Uterus (tissue), 4 donors: Measurements from ENCODE around the gene FER1L5. TPM values are rescaled to one million over a fixed set of nuclear protein-coding genes. Genes with fewer than 3 reads are reported as not detected.

Source experiments
- DNase-seq, 2 donors: peaks; one replicate each; pipeline ENCODE4 v3.0.0-alpha.2; 2019 to 2020
- H3K27ac ChIP-seq, 2 donors: fragments of 200-600 bp; sonication (generic); 1 replicate in 1 of 2; 2 replicates in 1 of 2; pipeline ENCODE4 v1.5.1; 2016 to 2018
- H3K27me3 ChIP-seq, 2 donors: fragments of 200-600 bp; sonication (generic); one replicate each; pipeline ENCODE4 v1.5.1; 2018 to 2019; ENCODE audit warnings: control low read depth in 1 of 2
- H3K36me3 ChIP-seq, 2 donors: fragments of 200-600 bp; sonication (generic); one replicate each; pipeline ENCODE4 v1.5.1; 2019; ENCODE audit warnings: control low read depth in 1 of 2
- H3K4me1 ChIP-seq, 2 donors: fragments of 200-600 bp; sonication (generic); one replicate each; pipeline ENCODE4 v1.5.1; 2018 to 2019; ENCODE audit warnings: control low read depth in 1 of 2
- H3K4me3 ChIP-seq, 2 donors: fragments of 200-600 bp; sonication (generic); 1 replicate in 1 of 2; 2 replicates in 1 of 2; pipeline ENCODE4 v1.5.1; 2018 to 2019; ENCODE audit warnings: mild to moderate bottlenecking in 1 of 2
- H3K9me3 ChIP-seq, 2 donors: fragments of 200-600 bp; sonication (generic); one replicate each; pipeline ENCODE4 v1.5.1; 2019; ENCODE audit warnings: control low read depth in 1 of 2
- POLR2A ChIP-seq, 2 donors: fragments of 450-650 bp; IDR thresholded peaks; one replicate each; pipeline ENCODE4 v1.6.1; 2016; ENCODE audit warnings: antibody characterized with exemption in 2 of 2, mild to moderate bottlenecking in 1 of 2, moderate library complexity in 1 of 2
- intact Hi-C: fragments of 100-400 bp; cut with DNase I; formaldehyde crosslinking; loops from one replicate; pipeline ENCODE4 v1.15.1; 2023; ENCODE audit warnings: low total_unique reads
- total RNA-seq, 4 donors: library from RNA; depleted of rRNA in 3 of 4; stranded (reverse); fragments of >200 nt in 3 of 4; gene quantifications; one replicate each; pipeline versions ENCODE4 v1.1.0 to v1.2.4, GENCODE V29; 2014 to 2023
- TF ChIP-seq, protein P1 (sequence below), 4 experiments: fragments of 200-600 bp in 2 of 4; fragments of 450-650 bp in 2 of 4; sonication (generic) in 2 of 4; IDR thresholded peaks; one replicate each; pipeline ENCODE4 v1.5.1; 2016 to 2019; ENCODE audit warnings: antibody characterized with exemption in 4 of 4, mild to moderate bottlenecking in 2 of 4, moderate library complexity in 1 of 4
- donor health status: DM: yes; HTN: yes; CAD: no.

Gene FER1L5
- total RNA-seq, 4 donors from 2014 or later: 0.40 to 1.6 TPM; not detected in 2

DNA sequence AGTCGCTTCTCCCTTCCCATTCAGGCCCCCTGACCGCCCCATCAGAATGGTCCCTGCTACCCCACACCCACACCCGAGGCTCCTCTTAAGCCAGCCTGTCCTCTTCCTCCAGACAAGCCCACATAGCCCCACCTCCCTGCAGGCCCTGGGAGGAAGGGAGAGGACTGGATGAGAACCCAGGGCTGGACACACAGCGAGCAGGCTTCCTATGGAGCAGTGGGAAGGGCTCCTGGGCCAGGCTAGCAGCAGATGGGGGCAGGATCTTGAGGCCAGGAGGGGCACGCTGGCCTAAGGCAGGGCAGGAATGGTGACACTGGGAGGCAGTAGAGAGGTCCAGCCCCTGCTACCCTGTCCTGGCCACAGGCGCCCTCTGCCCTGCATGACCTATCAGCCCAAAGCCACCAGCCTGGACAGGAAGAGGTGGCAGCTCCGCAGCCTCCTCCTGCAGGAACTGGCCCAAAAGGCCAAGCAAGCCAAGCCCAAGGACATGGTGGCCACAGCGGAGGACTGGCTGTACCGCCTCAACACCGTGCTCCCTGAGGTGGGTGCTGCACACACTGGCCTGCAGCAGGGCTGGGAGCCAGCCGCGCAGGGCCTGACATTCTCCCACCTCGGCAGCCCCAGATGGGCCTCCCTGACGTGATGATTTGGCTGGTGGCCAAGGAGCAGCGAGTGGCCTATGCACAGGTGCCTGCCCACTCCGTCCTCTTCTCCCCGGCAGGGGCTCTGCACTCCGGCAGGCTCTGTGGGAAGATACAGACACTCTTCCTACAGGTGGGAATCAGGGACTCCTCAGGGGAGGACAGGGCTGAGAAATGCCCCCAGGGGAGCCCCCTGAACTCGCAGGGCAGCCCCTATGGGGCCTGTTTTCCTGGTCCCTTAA lies 43.3 kb downstream of the FER1L5 start:
- H3K9me3 ChIP-seq: no peaks in the 10 kb centered on the region
- H3K36me3 ChIP-seq: no peaks in the 10 kb centered on the region
- H3K27me3 ChIP-seq: no peaks in the 10 kb centered on the region
- no peaks in the 10 kb centered on the region for H3K4me1 ChIP-seq
- no peak overlapping the region for H3K4me3 ChIP-seq
- intact Hi-C loops: no loop called here
- TF ChIP-seq POLR2A (IDR thresholded peaks at IDR 0.05): no peak
- TF ChIP-seq, protein P1, sequence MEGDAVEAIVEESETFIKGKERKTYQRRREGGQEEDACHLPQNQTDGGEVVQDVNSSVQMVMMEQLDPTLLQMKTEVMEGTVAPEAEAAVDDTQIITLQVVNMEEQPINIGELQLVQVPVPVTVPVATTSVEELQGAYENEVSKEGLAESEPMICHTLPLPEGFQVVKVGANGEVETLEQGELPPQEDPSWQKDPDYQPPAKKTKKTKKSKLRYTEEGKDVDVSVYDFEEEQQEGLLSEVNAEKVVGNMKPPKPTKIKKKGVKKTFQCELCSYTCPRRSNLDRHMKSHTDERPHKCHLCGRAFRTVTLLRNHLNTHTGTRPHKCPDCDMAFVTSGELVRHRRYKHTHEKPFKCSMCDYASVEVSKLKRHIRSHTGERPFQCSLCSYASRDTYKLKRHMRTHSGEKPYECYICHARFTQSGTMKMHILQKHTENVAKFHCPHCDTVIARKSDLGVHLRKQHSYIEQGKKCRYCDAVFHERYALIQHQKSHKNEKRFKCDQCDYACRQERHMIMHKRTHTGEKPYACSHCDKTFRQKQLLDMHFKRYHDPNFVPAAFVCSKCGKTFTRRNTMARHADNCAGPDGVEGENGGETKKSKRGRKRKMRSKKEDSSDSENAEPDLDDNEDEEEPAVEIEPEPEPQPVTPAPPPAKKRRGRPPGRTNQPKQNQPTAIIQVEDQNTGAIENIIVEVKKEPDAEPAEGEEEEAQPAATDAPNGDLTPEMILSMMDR (IDR thresholded peaks at IDR 0.05): no peak
- no peak overlapping the region for H3K27ac ChIP-seq
- no peak for DNase-seq

DNA sequence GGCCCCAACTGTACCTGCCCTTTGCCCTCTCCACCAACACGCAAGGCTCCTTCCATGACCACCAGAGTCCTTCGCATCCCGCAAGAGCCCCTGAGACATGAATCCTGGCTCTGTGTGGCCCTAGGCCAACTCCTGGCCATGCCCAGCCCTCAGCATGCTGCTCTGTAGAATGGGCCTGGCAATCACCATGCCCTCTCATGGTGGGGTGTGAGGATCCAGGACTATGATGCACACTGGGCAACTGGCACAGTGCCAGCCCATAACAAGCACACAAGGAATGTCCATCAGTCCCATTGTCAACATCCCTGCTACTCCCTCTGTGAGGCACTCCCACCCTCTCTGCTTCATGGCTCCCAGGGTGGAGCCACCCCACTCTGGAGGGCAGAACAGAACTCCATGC lies 44.7 kb downstream of the FER1L5 start:
- no peak for TF ChIP-seq POLR2A (IDR thresholded peaks at IDR 0.05)
- TF ChIP-seq, protein P1 (IDR thresholded peaks at IDR 0.05): no peak
- Histone ChIP-seq H3K4me3 (no peak overlapping the region), H3K27ac (no peak overlapping the region), H3K36me3 (no peaks in the 10 kb centered on the region), H3K9me3 (no peaks in the 10 kb centered on the region), H3K4me1 (no peaks in the 10 kb centered on the region), H3K27me3 (no peaks in the 10 kb centered on the region)
- no peak for DNase-seq
- intact Hi-C loops: no loop called here

DNA sequence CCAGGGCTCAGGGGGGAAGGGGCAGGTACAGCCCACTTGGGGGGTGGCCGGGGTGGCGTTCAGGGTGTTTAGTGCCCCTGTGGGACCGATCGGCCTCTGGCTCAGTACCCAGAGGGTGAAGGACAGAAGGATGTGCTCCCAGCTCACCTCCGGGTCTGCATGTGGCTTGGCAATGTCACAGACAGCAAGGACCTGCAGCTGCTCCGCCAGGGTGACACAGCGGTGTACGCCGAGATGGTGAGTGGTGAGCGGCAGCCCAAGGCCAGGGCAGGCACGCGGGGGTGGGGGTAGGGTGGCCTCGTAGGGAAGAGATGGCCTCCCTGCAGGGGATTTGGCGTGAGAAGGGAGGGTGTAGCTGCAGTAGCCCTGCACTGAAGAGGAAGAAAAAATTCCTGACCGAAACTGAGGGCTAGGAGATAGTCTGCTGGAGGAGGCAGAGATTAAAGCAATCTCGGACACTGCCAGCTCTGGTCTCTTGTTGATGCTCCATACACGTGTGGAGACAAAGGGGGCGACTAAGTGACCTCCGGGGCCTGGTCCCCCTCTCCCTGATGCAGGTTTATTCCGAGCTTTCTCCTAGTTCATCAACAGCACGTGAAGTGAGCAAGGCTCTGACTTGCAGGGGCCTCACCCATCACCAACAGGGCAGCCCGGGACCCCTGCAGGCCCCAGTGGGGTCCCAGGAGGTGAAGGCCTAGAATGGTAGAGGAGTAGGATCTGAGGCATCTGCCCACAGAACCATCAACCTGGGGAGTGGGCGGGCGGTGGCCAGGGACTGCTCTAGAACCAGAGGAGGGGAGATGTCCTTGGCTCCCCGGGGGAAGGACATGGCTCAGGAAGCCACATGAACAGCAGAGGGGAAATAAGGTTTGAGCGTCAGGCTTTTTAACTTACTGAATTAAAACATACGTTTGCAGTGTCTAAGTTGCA lies 45.4 kb downstream of the FER1L5 start:
- Histone ChIP-seq H3K27me3 (no peaks in the 10 kb centered on the region), H3K27ac (no peak overlapping the region), H3K4me3 (no peak overlapping the region), H3K36me3 (no peaks in the 10 kb centered on the region), H3K9me3 (no peaks in the 10 kb centered on the region), H3K4me1 (no peaks in the 10 kb centered on the region)
- no peak for DNase-seq
- TF ChIP-seq, protein P1 (IDR thresholded peaks at IDR 0.05): no peak
- no peak for TF ChIP-seq POLR2A (IDR thresholded peaks at IDR 0.05)
- intact Hi-C loops: no loop called here

DNA sequence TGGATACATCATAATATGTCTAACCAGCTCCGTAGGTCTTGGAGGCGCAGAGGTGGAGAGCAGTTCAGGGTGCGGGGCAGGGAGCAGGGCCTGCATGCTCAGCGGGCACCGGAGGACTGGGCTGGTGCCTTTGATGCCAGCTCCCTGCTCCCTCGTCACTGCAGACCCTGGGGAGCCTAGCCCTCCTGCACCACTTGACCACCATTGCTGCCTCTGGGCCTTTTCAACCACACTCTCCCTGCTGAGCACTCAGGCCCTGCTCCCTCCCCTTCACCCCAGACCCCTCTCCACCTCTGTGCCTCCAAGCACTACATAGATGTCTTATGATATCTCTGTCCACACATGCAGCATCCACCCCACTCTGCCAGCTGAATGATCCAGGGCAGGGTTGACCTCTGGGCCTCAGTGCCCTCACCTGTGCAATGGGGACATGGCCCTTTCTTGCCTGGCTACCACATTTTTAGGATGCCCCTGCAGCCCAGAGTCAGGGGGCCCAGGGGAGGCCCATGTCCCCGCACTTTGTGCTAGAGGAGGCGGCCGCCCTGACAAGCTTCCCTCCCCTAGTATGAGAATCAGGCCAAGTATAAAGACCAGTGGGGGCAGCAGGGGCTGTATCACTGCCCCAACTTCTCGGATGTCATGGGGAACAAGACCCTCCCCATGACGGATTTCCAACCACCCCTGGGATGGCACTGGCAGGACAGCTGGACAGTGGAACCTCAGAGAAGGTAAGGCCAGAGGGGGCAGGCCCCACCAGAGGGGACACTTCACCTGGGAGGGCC lies 46.3 kb downstream of the FER1L5 start:
- no peak for DNase-seq
- no peak overlapping the region for H3K4me3 ChIP-seq
- intact Hi-C loops: no loop called here
- H3K27ac ChIP-seq: no peak overlapping the region
- TF ChIP-seq, protein P1 (IDR thresholded peaks at IDR 0.05): no peak
- TF ChIP-seq POLR2A (IDR thresholded peaks at IDR 0.05): no peak
- no peaks in the 10 kb centered on the region for H3K27me3 ChIP-seq
- H3K36me3 ChIP-seq: no peaks in the 10 kb centered on the region
- H3K9me3 ChIP-seq: no peaks in the 10 kb centered on the region
- no peaks in the 10 kb centered on the region for H3K4me1 ChIP-seq
